Measurements from ENCODE around the gene MBP.

GRCh38 chr18:77078690-77079070 is 53.9 kb downstream of the MBP start:
- TF ChIP-seq POLR2AphosphoS5 (IDR thresholded peaks at IDR 0.05; ENCODE audit: low read depth, low read length) (no peak), POLR2A (IDR thresholded peaks at IDR 0.05; ENCODE audit: low read depth, low read length) (no peak), SPI1 (IDR thresholded peaks at IDR 0.05; ENCODE audit: low read depth, low read length) (no peak), TAF1 (IDR thresholded peaks at IDR 0.05; ENCODE audit: low read depth, low read length) (no peak)

Data from GM12891 (cell line).